Measurements from ENCODE around the gene COL9A2.

Gene COL9A2

GRCh38 chr1:40318476-40318875 lies 1.4 kb upstream of the COL9A2 start:
- no peak for DNase-seq (ENCODE audit: low read depth)

GRCh38 chr1:40317394-40318074 lies 448 bp upstream of the COL9A2 start:
- no peak for DNase-seq (ENCODE audit: low read depth)

GRCh38 chr1:40315795-40316594 lies 1.1 kb downstream of the COL9A2 start:
- DNase-seq (ENCODE audit: low read depth): no peak

- peak; percentile 54 for DNase-seq (ENCODE audit: low read depth)
Measured at GRCh38 chr1:40315239-40315794, 1.8 kb downstream of the COL9A2 start.

- no peak for DNase-seq (ENCODE audit: low read depth)
Measured at GRCh38 chr1:40314721-40315238, 2.3 kb downstream of the COL9A2 start.

- no peak for DNase-seq (ENCODE audit: low read depth)
Measured at GRCh38 chr1:40313958-40314720, 2.9 kb downstream of the COL9A2 start.

GRCh38 chr1:40313329-40313957 lies 3.6 kb downstream of the COL9A2 start:
- no peak for DNase-seq (ENCODE audit: low read depth)

GRCh38 chr1:40312238-40313205 lies 4.6 kb downstream of the COL9A2 start:
- DNase-seq (ENCODE audit: low read depth): no peak

GRCh38 chr1:40311692-40312091 lies 5.4 kb downstream of the COL9A2 start:
- DNase-seq (ENCODE audit: low read depth): no peak

- DNase-seq (ENCODE audit: low read depth): no peak
Measured at GRCh38 chr1:40310983-40311642, 6.0 kb downstream of the COL9A2 start.

- no peak for DNase-seq (ENCODE audit: low read depth)
Measured at GRCh38 chr1:40310129-40310461, 7.0 kb downstream of the COL9A2 start.

- no peak for DNase-seq (ENCODE audit: low read depth)
Measured at GRCh38 chr1:40309374-40310128, 7.5 kb downstream of the COL9A2 start.

- DNase-seq (ENCODE audit: low read depth): no peak
Measured at GRCh38 chr1:40308036-40308727, 8.9 kb downstream of the COL9A2 start.

- no peak for DNase-seq (ENCODE audit: low read depth)
Measured at GRCh38 chr1:40307186-40307585, 9.9 kb downstream of the COL9A2 start.

GRCh38 chr1:40306296-40306695 lies 10.8 kb downstream of the COL9A2 start:
- DNase-seq (ENCODE audit: low read depth): no peak

GRCh38 chr1:40305871-40306270 lies 11.2 kb downstream of the COL9A2 start:
- DNase-seq (ENCODE audit: low read depth): no peak

GRCh38 chr1:40305451-40305850 lies 11.6 kb downstream of the COL9A2 start:
- DNase-seq (ENCODE audit: low read depth): no peak

- no peak for DNase-seq (ENCODE audit: low read depth)
Measured at GRCh38 chr1:40303790-40304189, 13.3 kb downstream of the COL9A2 start.
